IMR-90 (cell line): ENCODE data around the gene LAMA5. TPM values are rescaled to one million over a fixed set of nuclear protein-coding genes. Genes with fewer than 3 reads are reported as not detected.

Experiments used
- ATAC-seq: fragments of 200-7000 bp; cut with Tn5 transposase; 2 replicates; pipeline ENCODE4 v1.9.1; 2020; ENCODE audit warnings: low read depth, mild to moderate bottlenecking, moderate library complexity
- BruUV-seq: library from RNA; stranded (reverse); fragments of 400-500 nt; replicated peaks from 2 replicates; lab custom pipeline; 2021; lab: Mats Ljungman, UMichigan
- CTCF ChIA-PET: fragments of 300-600 bp; formaldehyde crosslinking; extraction: SDS; loops from one replicate; lab custom pipeline; 2021; ENCODE audit warnings: antibody characterized with exemption; lab: Yijun Ruan, JAX
- POLR2A ChIA-PET: fragments of 300-600 bp; sonication (Branson Sonifier 250); formaldehyde crosslinking; loops from one replicate; lab custom pipeline; 2022; ENCODE audit warnings: antibody characterized with exemption; ENCODE audit not compliant: unreplicated experiment; lab: Charles Lee
- DNase-seq: peaks from one replicate; pipeline ENCODE4 v3.0.0; 2013
- H2AFZ ChIP-seq: replicated peaks from 2 replicates; pipeline ENCODE3; 2013; ENCODE audit warnings: low read length, mild to moderate bottlenecking; ENCODE audit not compliant: poor library complexity
- H2AK5ac ChIP-seq: 2 replicates; pipeline ENCODE4 v1.6.1; 2013; ENCODE audit warnings: low read depth, low read length, inconsistent platforms
- H2AK9ac ChIP-seq: replicated peaks from 2 replicates; pipeline ENCODE3; 2013; ENCODE audit warnings: mild to moderate bottlenecking, low read depth, low read length, moderate library complexity; ENCODE audit not compliant: poor library complexity
- H2BK120ac ChIP-seq: 2 replicates; pipeline ENCODE4 v1.6.1; 2013; ENCODE audit warnings: low read depth, low read length, inconsistent platforms
- H2BK15ac ChIP-seq: 3 replicates; pipeline ENCODE4 v1.6.1; 2013; ENCODE audit warnings: low read depth, low read length, inconsistent platforms
- H2BK20ac ChIP-seq: 2 replicates; pipeline ENCODE4 v1.6.1; 2013; ENCODE audit warnings: low read depth, mild to moderate bottlenecking, inconsistent platforms, low read length, moderate library complexity
- H2BK5ac ChIP-seq: 2 replicates; pipeline ENCODE4 v1.6.1; 2013; ENCODE audit warnings: mild to moderate bottlenecking, low read depth, low read length, inconsistent platforms; ENCODE audit not compliant: poor library complexity, severe bottlenecking
- H3K14ac ChIP-seq: replicated peaks from 2 replicates; pipeline ENCODE4 v1.6.1; 2013; ENCODE audit warnings: low read depth, low read length, inconsistent platforms
- H3K18ac ChIP-seq: 2 replicates; pipeline ENCODE4 v1.6.1; 2013; ENCODE audit warnings: low read depth, low read length, control low read depth
- H3K23ac ChIP-seq: 2 replicates; pipeline ENCODE4 v1.6.1; 2013; ENCODE audit warnings: low read depth, low read length, inconsistent platforms
- H3K27ac ChIP-seq: 2 replicates; pipeline ENCODE4 v1.5.1; 2013; ENCODE audit warnings: mild to moderate bottlenecking, control low read depth, low read length; ENCODE audit not compliant: insufficient read depth
- H3K27me3 ChIP-seq: 2 replicates; pipeline ENCODE4 v1.6.1; 2013; ENCODE audit warnings: low read length; ENCODE audit not compliant: control insufficient read depth, insufficient read depth
- H3K36me3 ChIP-seq: 2 replicates; pipeline ENCODE4 v1.6.1; 2013; ENCODE audit warnings: low read length, mixed read lengths; ENCODE audit not compliant: control insufficient read depth, insufficient read depth
- H3K4ac ChIP-seq: 2 replicates; pipeline ENCODE4 v1.6.1; 2013; ENCODE audit warnings: low read depth, low read length, inconsistent platforms
- H3K4me1 ChIP-seq: 2 replicates; pipeline ENCODE4 v1.6.1; 2013; ENCODE audit warnings: low read length, mixed read lengths; ENCODE audit not compliant: control insufficient read depth, insufficient read depth
- H3K4me2 ChIP-seq: 2 replicates; pipeline ENCODE4 v1.6.1; 2013; ENCODE audit warnings: low read depth, mild to moderate bottlenecking, control low read depth, low read length, moderate library complexity
- H3K4me3 ChIP-seq: 2 replicates; pipeline ENCODE4 v1.5.1; 2013; ENCODE audit warnings: low read depth, mild to moderate bottlenecking, control low read depth, low read length, moderate library complexity; ENCODE audit not compliant: insufficient read depth
- H3K56ac ChIP-seq: 2 replicates; pipeline ENCODE4 v1.6.1; 2013; ENCODE audit warnings: low read length, inconsistent platforms; ENCODE audit not compliant: insufficient read depth; ENCODE audit errors: extremely low read depth
- H3K79me1 ChIP-seq, 2 experiments: 2 replicates each; pipeline ENCODE4 v1.6.1; 2013; ENCODE audit warnings: low read length in 2 of 2, inconsistent platforms in 1 of 2, low read depth in 1 of 2
- H3K9ac ChIP-seq: 2 replicates; pipeline ENCODE4 v1.6.1; 2013; ENCODE audit warnings: low read depth, low read length, control low read depth
- H3K9me1 ChIP-seq: 2 replicates; pipeline ENCODE4 v1.6.1; 2013; ENCODE audit warnings: low read length, inconsistent platforms; ENCODE audit not compliant: insufficient read depth
- H3K9me3 ChIP-seq: 2 replicates; pipeline ENCODE4 v1.6.1; 2013; ENCODE audit warnings: low read length; ENCODE audit not compliant: control insufficient read depth, insufficient read depth
- H4K20me1 ChIP-seq: 2 replicates; pipeline ENCODE4 v1.6.1; 2013; ENCODE audit warnings: low read length, inconsistent platforms; ENCODE audit not compliant: insufficient read depth
- H4K5ac ChIP-seq: 2 replicates; pipeline ENCODE4 v1.6.1; 2013; ENCODE audit warnings: mild to moderate bottlenecking, low read depth, low read length, control low read depth
- H4K8ac ChIP-seq, 2 experiments: 2 replicates each; pipeline ENCODE4 v1.6.1; 2013; ENCODE audit warnings: low read depth in 2 of 2, low read length in 2 of 2, control low read depth in 1 of 2, inconsistent platforms in 1 of 2
- H4K91ac ChIP-seq: 2 replicates; pipeline ENCODE4 v1.6.1; 2013; ENCODE audit warnings: low read depth, low read length, inconsistent platforms; ENCODE audit not compliant: insufficient read depth
- CHD1 ChIP-seq: IDR thresholded peaks from 2 replicates; pipeline ENCODE4 v1.6.1; 2012; ENCODE audit warnings: low read depth, low read length, improper control_type of control experiment
- FOS ChIP-seq: fragments of 150-350 bp; IDR thresholded peaks from 2 replicates; pipeline ENCODE4 v1.6.1; 2016; ENCODE audit warnings: low read depth, low read length
- RAD21 ChIP-seq: IDR thresholded peaks from 2 replicates; pipeline ENCODE4 v1.6.1; 2012; ENCODE audit warnings: low read length, improper control_type of control experiment
- RCOR1 ChIP-seq: IDR thresholded peaks from 2 replicates; pipeline ENCODE4 v1.6.1; 2012; ENCODE audit warnings: mild to moderate bottlenecking, low read length, improper control_type of control experiment; ENCODE audit not compliant: insufficient replicate concordance
- RFX5 ChIP-seq: IDR thresholded peaks from 2 replicates; pipeline ENCODE4 v1.8.0; 2012; ENCODE audit warnings: low read depth, mild to moderate bottlenecking, low read length, moderate library complexity
- WGBS, 2 experiments: methylation state at CpG; one replicate each; pipeline versions ENCODE4 v1.1.5 to v1.1.7; 2013; ENCODE audit warnings: missing lambda C conversion rate in 2 of 2; ENCODE audit not compliant: insufficient read length in 1 of 2; ENCODE audit errors: extremely low coverage in 2 of 2; 5-methylcytosine and 5-hydroxymethylcytosine counted together
- dilution Hi-C: fragments of 300-500 bp; cut with HindIII; formaldehyde crosslinking; loops from one replicate; pipeline ENCODE4 v1.14.3; 2018; ENCODE audit warnings: low sequenced_read_pairs; ENCODE audit not compliant: unreplicated experiment
- in situ Hi-C: fragments of 300-500 bp; cut with MboI; formaldehyde crosslinking; loops from 3 replicates; pipeline ENCODE4 v1.14.3; 2019; ENCODE audit warnings: low sequenced_read_pairs, inconsistent platforms, mixed read lengths
- intact Hi-C: fragments of 100-400 bp; cut with micrococcal nuclease; formaldehyde crosslinking; loops from 2 replicates; pipeline ENCODE4 v1.10.0; 2022
- polyA plus RNA-seq, 3 experiments: library from polyadenylated mRNA; depleted of rRNA; stranded (reverse); fragments of >200 nt; gene quantifications; 2 replicates each; pipeline ENCODE4 v1.2.3, GENCODE V29; 2012; ENCODE audit warnings: low replicate concordance in 1 of 3
- total RNA-seq: library from RNA; depleted of rRNA; stranded (reverse); fragments of >200 nt; gene quantifications from 2 replicates; pipeline ENCODE4 v1.2.3, GENCODE V29; 2012

LAMA5 gene
- total and polyA plus RNA-seq, 2 of the 4 experiments (the other 2 are of a cell fraction), result 0.90 to 7.3 TPM

GRCh38 chr20:62395311-62396242, 28.5 kb upstream of the LAMA5 start:
- no peaks in the 10 kb centered on the region for H3K9me3 ChIP-seq
- H3K4me3 ChIP-seq, result no peak overlapping the region
- H4K5ac ChIP-seq, result no peak overlapping the region
- H3K18ac ChIP-seq, result no peak overlapping the region
- DNase-seq (no peak), ATAC-seq (0 out of 2 replicates have a peak, but pooled peaks have one; percentile 9)
- no peak overlapping the region for H2BK120ac ChIP-seq
- no peaks in the 10 kb centered on the region for H3K4me1 ChIP-seq
- H3K4me2 ChIP-seq, result no peak overlapping the region
- CTCF ChIA-PET, result no interaction called here
- no TSS peak for BruUV-seq
- H3K9ac ChIP-seq, result no peak overlapping the region
- no peak overlapping the region for H3K4ac ChIP-seq
- TF ChIP-seq RFX5 (no peak), FOS (no peak), RCOR1 (no peak), CHD1 (no peak), RAD21 (no peak)
- no peak overlapping the region for H4K91ac ChIP-seq
- dilution Hi-C loops (loop anchor here (25.0 kb wide), 1 partner anchor 108 kb away; no protein-coding TSS in a partner anchor), in situ Hi-C loops (loop anchor here (25.0 kb wide), 1 partner anchor 383 kb away; no protein-coding TSS in a partner anchor), intact Hi-C loops (no loop called here)
- H2BK15ac ChIP-seq, result no peak overlapping the region
- H2AK5ac ChIP-seq, result no peak overlapping the region
- no peaks in the 10 kb centered on the region for H3K27me3 ChIP-seq
- peaks cover 0 to 14% of the 10 kb centered on the region in 2 experiments; a peak in 3 of 4 replicates for H3K79me1 ChIP-seq
- H3K14ac ChIP-seq, result no peak overlapping the region
- H4K8ac ChIP-seq, result no peak overlapping the region
- H4K20me1 ChIP-seq, result peaks cover 16% of the 10 kb centered on the region; the same call in 1 of the 2 replicates
- H3K23ac ChIP-seq, result no peak overlapping the region
- no peak overlapping the region for H2BK5ac ChIP-seq
- no peak overlapping the region for H2BK20ac ChIP-seq
- H3K36me3 ChIP-seq, result peaks cover 27% of the 10 kb centered on the region
- no peak overlapping the region for H3K56ac ChIP-seq
- 0 out of 2 replicates have a peak, but pooled peaks cover 4% of the 10 kb centered on the region for H3K9me1 ChIP-seq
- H2AK9ac ChIP-seq, result no peak overlapping the region
- POLR2A ChIA-PET, result no interaction called here
- no peak overlapping the region for H2AFZ ChIP-seq
- H3K27ac ChIP-seq, result no peak overlapping the region
- WGBS, 2 experiments, result 88% methylated on average over 12 of the region's 27 CpGs; no CpG with 5 or more reads in 1 of the 2 experiments
